HG03460 (cell line): ENCODE data around the gene SLC2A13.
"Not testable (repeated sequence)": the region's sequence is repeated elsewhere in the genome, so short reads cannot be mapped to it uniquely, and the experiment has no call there.

Experiments
- ATAC-seq: cut with Tn5 transposase; IDR thresholded peaks from one replicate; pipeline ENCODE4 v1.9.1; 2021; ENCODE audit not compliant: unreplicated experiment

Gene SLC2A13

GRCh38 chr12:40044396-40044795 lies 61.5 kb downstream of the SLC2A13 start:
- ATAC-seq, result no peak

GRCh38 chr12:40039598-40039997 lies 66.3 kb downstream of the SLC2A13 start:
- ATAC-seq, result no peak

GRCh38 chr12:40038619-40039018 lies 67.3 kb downstream of the SLC2A13 start:
- ATAC-seq, result no peak

- no peak for ATAC-seq
Observed at GRCh38 chr12:40034712-40035111, 71.2 kb downstream of the SLC2A13 start.

- ATAC-seq, result no peak
Observed at GRCh38 chr12:40034156-40034555, 71.7 kb downstream of the SLC2A13 start.

GRCh38 chr12:40033242-40033630 lies 72.6 kb downstream of the SLC2A13 start:
- no peak for ATAC-seq

GRCh38 chr12:40032433-40033241 lies 73.2 kb downstream of the SLC2A13 start:
- no peak for ATAC-seq

GRCh38 chr12:40031965-40032364 lies 73.9 kb downstream of the SLC2A13 start:
- ATAC-seq, result no peak

- not testable (repeated sequence) for ATAC-seq
Observed at GRCh38 chr12:40030970-40031369, 74.9 kb downstream of the SLC2A13 start.

GRCh38 chr12:40028296-40028695 lies 77.6 kb downstream of the SLC2A13 start:
- ATAC-seq, result no peak

- no peak for ATAC-seq
Observed at GRCh38 chr12:40022850-40023249, 83.0 kb downstream of the SLC2A13 start.

- ATAC-seq, result no peak
Observed at GRCh38 chr12:40020261-40020691, 85.6 kb downstream of the SLC2A13 start.

GRCh38 chr12:40017488-40017887 lies 88.4 kb downstream of the SLC2A13 start:
- no peak for ATAC-seq

GRCh38 chr12:40016980-40017379 lies 88.9 kb downstream of the SLC2A13 start:
- ATAC-seq, result no peak

- ATAC-seq, result no peak
Observed at GRCh38 chr12:40015881-40016280, 90.0 kb downstream of the SLC2A13 start.

GRCh38 chr12:40015345-40015744 lies 90.5 kb downstream of the SLC2A13 start:
- no peak for ATAC-seq

GRCh38 chr12:40013847-40014246 lies 92.0 kb downstream of the SLC2A13 start:
- no peak for ATAC-seq

GRCh38 chr12:40013292-40013691 lies 92.6 kb downstream of the SLC2A13 start:
- ATAC-seq, result no peak

- ATAC-seq, result no peak
Observed at GRCh38 chr12:40012711-40013110, 93.2 kb downstream of the SLC2A13 start.

- ATAC-seq, result peak; percentile 28
Observed at GRCh38 chr12:40011775-40012129, 94.1 kb downstream of the SLC2A13 start.

GRCh38 chr12:40010899-40011774 lies 94.7 kb downstream of the SLC2A13 start:
- ATAC-seq, result peak; percentile 89
